Caco-2 (cell line): Measurements from ENCODE around the gene RIMKLA. TPM values are rescaled to one million over a fixed set of nuclear protein-coding genes. Genes with fewer than 3 reads are reported as not detected.

Source experiments
- BruUV-seq: library from RNA; stranded (reverse); fragments of 400-500 nt; replicated peaks from 2 replicates; lab custom pipeline; 2021; lab: Mats Ljungman, UMichigan
- CTCF ChIA-PET: fragments of 300-600 bp; sonication (Branson Sonifier 250); formaldehyde crosslinking; loops from one replicate; lab custom pipeline; 2022; ENCODE audit warnings: antibody characterized with exemption; lab: Charles Lee
- POLR2A ChIA-PET: fragments of 300-600 bp; sonication (Branson Sonifier 250); formaldehyde crosslinking; loops from one replicate; lab custom pipeline; 2022; ENCODE audit warnings: antibody characterized with exemption; lab: Charles Lee
- DNase-seq, 2 experiments: peaks; one replicate each; pipeline versions ENCODE4 v3.0.0 to v3.0.0-alpha.2; 2020 to 2022
- H3K27me3 ChIP-seq: replicated peaks from 2 replicates; pipeline ENCODE4 v1.6.0; 2011; ENCODE audit warnings: low read length; ENCODE audit not compliant: control insufficient read depth, insufficient read depth
- H3K36me3 ChIP-seq: 2 replicates; pipeline ENCODE4 v1.5.1; 2011; ENCODE audit warnings: low read length; ENCODE audit not compliant: control insufficient read depth, insufficient read depth
- H3K4me1 ChIP-seq: fragments of 250-450 bp; sonication (Bioruptor Pico); 2 replicates; pipeline ENCODE4 v1.5.1; 2020; ENCODE audit warnings: mild to moderate bottlenecking
- H3K4me3 ChIP-seq: 2 replicates; pipeline ENCODE4 v1.5.1; 2011; ENCODE audit warnings: low read depth, mild to moderate bottlenecking, control low read depth, low read length
- H3K9me3 ChIP-seq: fragments of 250-450 bp; sonication (Bioruptor Pico); 2 replicates; pipeline ENCODE4 v1.5.1; 2020; ENCODE audit warnings: mild to moderate bottlenecking, moderate library complexity
- H3K27ac Mint-ChIP-seq: one replicate; pipeline ENCODE4 v1.8.0; 2022; ENCODE audit warnings: mixed read lengths; ENCODE audit not compliant: unreplicated experiment
- H3K27me3 Mint-ChIP-seq: one replicate; pipeline ENCODE4 v1.8.0; 2022; ENCODE audit warnings: mixed read lengths; ENCODE audit not compliant: insufficient read depth, unreplicated experiment
- H3K36me3 Mint-ChIP-seq: one replicate; pipeline ENCODE4 v1.8.0; 2022; ENCODE audit warnings: mild to moderate bottlenecking, mixed read lengths; ENCODE audit not compliant: insufficient read depth, unreplicated experiment
- H3K4me1 Mint-ChIP-seq: one replicate; pipeline ENCODE4 v1.8.0; 2022; ENCODE audit warnings: low read depth, mixed read lengths; ENCODE audit not compliant: unreplicated experiment
- H3K4me3 Mint-ChIP-seq: one replicate; pipeline ENCODE4 v1.8.0; 2022; ENCODE audit warnings: mild to moderate bottlenecking, moderate library complexity, mixed read lengths; ENCODE audit not compliant: unreplicated experiment
- H3K9me3 Mint-ChIP-seq: one replicate; pipeline ENCODE4 v1.8.0; 2022; ENCODE audit warnings: mixed read lengths; ENCODE audit not compliant: unreplicated experiment
- intact Hi-C: fragments of 100-400 bp; cut with micrococcal nuclease; formaldehyde crosslinking; loops from one replicate; pipeline ENCODE4 v1.10.0; 2022; ENCODE audit not compliant: unreplicated experiment
- total RNA-seq: library from RNA; stranded (reverse); gene quantifications from 2 replicates; pipeline ENCODE4 v1.2.3, GENCODE V29; 2022
- TF ChIP-seq, protein P1 (sequence below), 2 experiments: fragments of 200-600 bp in 1 of 2; IDR thresholded peaks; 1 replicate in 1 of 2; 2 replicates in 1 of 2; pipeline versions ENCODE4 v1.5.1 to v1.8.0; 2011 to 2022; ENCODE audit warnings: antibody characterized with exemption in 1 of 2, control low read depth in 1 of 2, inconsistent platforms in 1 of 2, low read depth in 1 of 2, low read length in 1 of 2, mild to moderate bottlenecking in 1 of 2, moderate library complexity in 1 of 2; ENCODE audit not compliant: insufficient read depth in 1 of 2, severe bottlenecking in 1 of 2, unreplicated experiment in 1 of 2

RIMKLA gene
- total RNA-seq, 1 experiment from 2014 or later: 12.4 TPM

DNA sequence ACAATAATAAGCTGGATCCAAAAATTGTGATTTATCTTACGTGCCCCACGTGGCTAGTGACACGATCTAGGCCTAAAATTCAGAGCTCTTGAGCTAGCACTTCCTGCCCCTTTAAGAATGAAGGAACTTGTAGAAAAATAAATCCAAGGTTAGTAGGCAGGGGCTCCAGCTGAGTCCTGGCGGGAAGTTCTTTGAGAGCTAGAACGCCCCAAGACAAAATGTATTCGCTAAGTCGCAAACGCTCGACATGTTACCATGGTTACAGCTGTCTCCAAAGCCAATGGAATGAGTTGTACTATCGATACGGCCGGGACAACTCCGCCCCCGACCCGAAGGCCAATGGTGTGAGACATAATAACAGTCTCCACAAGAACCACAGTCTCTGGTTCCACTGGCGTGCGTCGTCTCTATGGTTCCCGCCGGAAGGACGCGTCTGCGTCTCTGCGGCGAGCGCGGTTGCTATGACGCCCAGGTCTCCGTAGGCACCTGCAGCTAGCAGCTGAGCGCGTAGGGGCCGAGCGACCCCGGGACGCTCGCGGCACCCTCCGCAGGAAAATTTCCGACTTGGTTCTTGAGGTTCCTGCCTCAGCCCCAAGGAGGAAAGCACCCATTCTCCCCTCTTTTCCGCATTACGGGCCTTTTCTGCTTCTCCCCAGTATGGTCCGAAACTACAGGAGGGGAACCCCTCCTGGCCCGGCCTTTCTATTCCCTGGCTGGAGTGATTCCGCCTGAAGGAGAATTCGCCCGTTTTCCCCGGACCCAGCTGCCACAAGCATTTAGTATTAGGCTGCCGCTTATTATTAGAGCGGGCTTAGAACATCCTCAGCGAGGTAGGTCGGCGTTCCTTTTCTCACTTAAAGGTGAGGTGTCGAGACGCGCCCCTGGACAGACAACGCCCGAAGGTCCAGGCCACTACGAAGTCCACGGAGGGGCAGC, 82.5 kb downstream of the RIMKLA start, which contains the start of gene CCDC30:
TSS of gene CCDC30 (plus strand) at position 459 of the 936 bp plus-strand sequence. CDS start 17,266 bp downstream, outside the sequence.
- H3K27me3 Mint-ChIP-seq: no peaks in the 10 kb centered on the region
- peaks cover 21% of the 10 kb centered on the region for H3K4me1 Mint-ChIP-seq
- CTCF ChIA-PET: no interaction called here
- Histone ChIP-seq H3K36me3 (no peaks in the 10 kb centered on the region), H3K4me1 (peaks cover 14% of the 10 kb centered on the region; the same call in 1 of the 2 replicates), H3K9me3 (no peaks in the 10 kb centered on the region), H3K27me3 (no peaks in the 10 kb centered on the region), H3K4me3 (peak within 1 kb of the TSS; percentile 38)
- no peaks in the 10 kb centered on the region for H3K9me3 Mint-ChIP-seq
- TF ChIP-seq, protein P1, sequence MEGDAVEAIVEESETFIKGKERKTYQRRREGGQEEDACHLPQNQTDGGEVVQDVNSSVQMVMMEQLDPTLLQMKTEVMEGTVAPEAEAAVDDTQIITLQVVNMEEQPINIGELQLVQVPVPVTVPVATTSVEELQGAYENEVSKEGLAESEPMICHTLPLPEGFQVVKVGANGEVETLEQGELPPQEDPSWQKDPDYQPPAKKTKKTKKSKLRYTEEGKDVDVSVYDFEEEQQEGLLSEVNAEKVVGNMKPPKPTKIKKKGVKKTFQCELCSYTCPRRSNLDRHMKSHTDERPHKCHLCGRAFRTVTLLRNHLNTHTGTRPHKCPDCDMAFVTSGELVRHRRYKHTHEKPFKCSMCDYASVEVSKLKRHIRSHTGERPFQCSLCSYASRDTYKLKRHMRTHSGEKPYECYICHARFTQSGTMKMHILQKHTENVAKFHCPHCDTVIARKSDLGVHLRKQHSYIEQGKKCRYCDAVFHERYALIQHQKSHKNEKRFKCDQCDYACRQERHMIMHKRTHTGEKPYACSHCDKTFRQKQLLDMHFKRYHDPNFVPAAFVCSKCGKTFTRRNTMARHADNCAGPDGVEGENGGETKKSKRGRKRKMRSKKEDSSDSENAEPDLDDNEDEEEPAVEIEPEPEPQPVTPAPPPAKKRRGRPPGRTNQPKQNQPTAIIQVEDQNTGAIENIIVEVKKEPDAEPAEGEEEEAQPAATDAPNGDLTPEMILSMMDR (IDR thresholded peaks at IDR 0.05; ENCODE audit: insufficient read depth in 1 of 2, low read depth in 1 of 2, low read length in 1 of 2, severe bottlenecking in 1 of 2, unreplicated experiment in 1 of 2): no peak
- H3K36me3 Mint-ChIP-seq: peaks cover 9% of the 10 kb centered on the region
- H3K4me3 Mint-ChIP-seq: peak within 1 kb of the TSS; percentile 72
- intact Hi-C loops: loop anchor here (5.0 to 10.0 kb wide), 3 partner anchors 126 to 288 kb away; partner anchors contain the start of gene FOXJ3
- POLR2A ChIA-PET: interaction anchor here (0.6 to 1.3 kb wide), 2 partner anchors 219 to 304 kb away, joined by 4 read pairs; partner anchors contain the start of genes C1orf50, P3H1 and YBX1
- H3K27ac Mint-ChIP-seq: peak within 1 kb of the TSS; percentile 81
- peak; percentile 95 to 96 for DNase-seq
- no TSS peak for BruUV-seq

DNA sequence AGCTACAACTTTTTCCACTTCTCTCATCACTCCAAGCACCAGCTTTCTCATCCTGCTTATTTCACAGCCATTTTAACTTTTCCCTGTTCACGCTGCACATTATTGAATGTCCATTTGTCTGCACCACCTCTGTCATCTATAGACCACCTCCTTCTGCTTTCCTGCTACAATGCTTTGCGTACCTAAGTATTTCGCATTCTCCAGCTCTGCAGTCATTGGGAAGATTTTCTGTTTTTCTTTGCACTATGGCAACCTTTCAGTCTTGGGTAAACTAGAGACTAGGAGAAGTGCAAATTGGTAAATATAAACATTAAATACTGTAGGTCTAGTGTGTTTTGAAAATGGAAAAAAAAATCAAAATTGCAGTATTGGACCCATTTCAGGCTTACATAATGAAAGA, 83.3 kb downstream of the RIMKLA start:
- Histone ChIP-seq H3K36me3 (no peaks in the 10 kb centered on the region), H3K4me1 (peaks cover 14% of the 10 kb centered on the region; the same call in 1 of the 2 replicates), H3K27me3 (no peaks in the 10 kb centered on the region), H3K9me3 (no peaks in the 10 kb centered on the region), H3K4me3 (peak overlapping the region; percentile 38)
- Mint-ChIP-seq H3K4me3 (peak overlapping the region; percentile 72), H3K36me3 (peaks cover 6% of the 10 kb centered on the region), H3K27ac (peak overlapping the region; percentile 81), H3K4me1 (peaks cover 21% of the 10 kb centered on the region), H3K27me3 (peaks cover 3% of the 10 kb centered on the region), H3K9me3 (no peaks in the 10 kb centered on the region)
- DNase-seq: no peak
- TF ChIP-seq, protein P1 (IDR thresholded peaks at IDR 0.05; ENCODE audit: insufficient read depth in 1 of 2, low read depth in 1 of 2, low read length in 1 of 2, severe bottlenecking in 1 of 2, unreplicated experiment in 1 of 2): no peak
- BruUV-seq: no TSS peak
- POLR2A ChIA-PET: no interaction called here
- intact Hi-C loops: loop anchor here (5.0 to 10.0 kb wide), 3 partner anchors 127 to 289 kb away; partner anchors contain the start of gene FOXJ3
- CTCF ChIA-PET: no interaction called here

DNA sequence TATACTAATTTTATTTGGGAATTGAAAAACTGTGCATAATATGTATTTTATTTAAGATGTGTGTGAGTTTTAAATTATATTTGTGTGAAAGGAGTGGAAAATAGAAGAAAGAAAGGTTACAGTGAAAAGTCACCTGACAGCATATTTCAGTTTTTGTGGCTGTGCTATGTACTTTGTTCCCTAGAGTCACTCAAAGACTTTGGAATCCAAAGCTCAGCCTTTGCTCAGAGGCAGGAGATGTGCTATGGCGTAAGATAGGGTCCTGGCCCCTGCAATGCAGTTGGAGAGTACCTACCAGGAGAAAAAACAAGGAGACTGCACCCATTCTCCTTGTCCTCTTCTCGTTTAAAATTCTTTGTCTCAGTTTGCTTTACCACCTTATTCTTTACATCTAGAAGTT, 85.4 kb downstream of the RIMKLA start:
- TF ChIP-seq, protein P1 (IDR thresholded peaks at IDR 0.05; ENCODE audit: insufficient read depth in 1 of 2, low read depth in 1 of 2, low read length in 1 of 2, severe bottlenecking in 1 of 2, unreplicated experiment in 1 of 2): no peak
- POLR2A ChIA-PET: no interaction called here
- Histone ChIP-seq H3K27me3 (no peaks in the 10 kb centered on the region), H3K4me3 (no peak overlapping the region), H3K9me3 (no peaks in the 10 kb centered on the region), H3K4me1 (peaks cover 14% of the 10 kb centered on the region; the same call in 1 of the 2 replicates), H3K36me3 (no peaks in the 10 kb centered on the region)
- no peaks in the 10 kb centered on the region for H3K9me3 Mint-ChIP-seq
- H3K36me3 Mint-ChIP-seq: no peaks in the 10 kb centered on the region
- CTCF ChIA-PET: no interaction called here
- no peak overlapping the region for H3K27ac Mint-ChIP-seq
- no TSS peak for BruUV-seq
- intact Hi-C loops: loop anchor here (10.0 kb wide), 1 partner anchor 291 kb away; no protein-coding TSS in a partner anchor
- H3K4me1 Mint-ChIP-seq: peaks cover 14% of the 10 kb centered on the region
- H3K27me3 Mint-ChIP-seq: peaks cover 8% of the 10 kb centered on the region
- no peak overlapping the region for H3K4me3 Mint-ChIP-seq
- DNase-seq: peak; percentile 36 to 38
